Islet of Langerhans (tissue), 1 donor: ENCODE data around the gene TMEM203.

Experiments used
- FAIRE-seq: peaks from one replicate; lab custom pipeline; 2011; peaks lifted over from hg19 to GRCh38; lab: Jason Lieb, UNC

Gene TMEM203

DNA sequence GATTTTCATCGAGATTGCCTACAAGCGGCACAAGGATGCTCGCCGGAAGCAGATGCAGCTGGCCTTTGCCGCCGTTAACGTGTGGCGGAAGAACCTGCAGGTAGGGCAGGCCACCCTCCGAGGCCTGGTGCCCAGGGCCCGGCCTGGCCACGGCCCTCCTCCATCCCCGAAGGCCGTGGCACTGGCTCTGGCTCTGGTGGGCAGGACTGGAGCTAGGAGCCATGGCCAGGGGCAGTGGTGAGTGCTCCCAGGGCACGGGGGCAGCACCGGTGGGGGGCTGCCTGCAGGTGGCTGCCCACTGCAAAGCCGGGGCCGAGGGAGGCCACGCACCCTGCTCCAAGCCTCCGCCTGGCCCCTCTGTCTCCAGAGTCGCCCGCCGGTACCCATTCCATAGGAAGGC lies 41.6 kb downstream of the TMEM203 start:
- FAIRE-seq = no peak

DNA sequence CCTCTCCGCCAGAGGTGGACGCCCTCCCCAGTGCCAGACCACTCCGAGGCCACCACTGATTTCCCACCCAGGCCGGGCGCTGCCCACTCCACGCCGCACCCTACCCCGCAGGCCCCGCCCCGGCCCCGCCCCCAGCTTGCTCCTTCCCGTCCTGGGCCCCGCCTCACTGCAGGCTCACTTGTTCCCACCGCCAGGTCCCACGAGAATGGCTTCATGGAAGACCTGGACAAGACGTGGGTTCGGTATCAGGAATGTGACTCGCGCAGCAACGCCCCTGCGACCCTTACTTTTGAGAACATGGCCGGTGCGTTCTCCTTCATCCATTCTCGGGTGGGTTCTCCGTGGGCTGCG lies 42.1 kb downstream of the TMEM203 start:
- FAIRE-seq = no peak

DNA sequence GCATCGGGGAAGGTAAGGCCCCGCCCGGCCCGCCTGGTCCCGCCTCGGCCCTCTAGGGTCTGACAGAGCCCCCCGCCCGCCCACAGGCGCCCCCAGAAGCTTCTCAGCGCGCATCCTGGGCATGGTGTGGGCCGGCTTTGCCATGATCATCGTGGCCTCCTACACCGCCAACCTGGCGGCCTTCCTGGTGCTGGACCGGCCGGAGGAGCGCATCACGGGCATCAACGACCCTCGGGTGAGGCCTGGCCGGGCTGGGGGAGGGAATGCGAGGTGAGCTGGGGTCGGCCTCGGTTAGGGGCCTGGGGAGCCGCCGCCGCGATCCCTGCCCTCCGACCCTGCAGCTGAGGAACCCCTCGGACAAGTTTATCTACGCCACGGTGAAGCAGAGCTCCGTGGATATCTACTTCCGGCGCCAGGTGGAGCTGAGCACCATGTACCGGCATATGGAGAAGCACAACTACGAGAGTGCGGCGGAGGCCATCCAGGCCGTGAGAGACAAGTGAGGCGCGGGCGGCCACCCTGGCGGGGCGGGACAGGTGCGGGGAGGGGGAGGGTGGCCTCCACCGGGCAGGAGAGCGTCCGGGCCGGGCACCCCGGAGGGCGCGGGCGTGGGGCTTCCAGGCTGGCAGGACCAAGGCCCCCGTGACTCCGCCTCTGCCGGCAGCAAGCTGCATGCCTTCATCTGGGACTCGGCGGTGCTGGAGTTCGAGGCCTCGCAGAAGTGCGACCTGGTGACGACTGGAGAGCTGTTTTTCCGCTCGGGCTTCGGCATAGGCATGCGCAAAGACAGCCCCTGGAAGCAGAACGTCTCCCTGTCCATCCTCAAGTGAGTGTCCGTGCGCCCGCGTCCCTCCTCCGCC lies 42.7 kb downstream of the TMEM203 start:
- no peak for FAIRE-seq

- no peak for FAIRE-seq
Observed at GRCh38 chr9:137161558-137162486, 43.6 kb downstream of the TMEM203 start.

DNA sequence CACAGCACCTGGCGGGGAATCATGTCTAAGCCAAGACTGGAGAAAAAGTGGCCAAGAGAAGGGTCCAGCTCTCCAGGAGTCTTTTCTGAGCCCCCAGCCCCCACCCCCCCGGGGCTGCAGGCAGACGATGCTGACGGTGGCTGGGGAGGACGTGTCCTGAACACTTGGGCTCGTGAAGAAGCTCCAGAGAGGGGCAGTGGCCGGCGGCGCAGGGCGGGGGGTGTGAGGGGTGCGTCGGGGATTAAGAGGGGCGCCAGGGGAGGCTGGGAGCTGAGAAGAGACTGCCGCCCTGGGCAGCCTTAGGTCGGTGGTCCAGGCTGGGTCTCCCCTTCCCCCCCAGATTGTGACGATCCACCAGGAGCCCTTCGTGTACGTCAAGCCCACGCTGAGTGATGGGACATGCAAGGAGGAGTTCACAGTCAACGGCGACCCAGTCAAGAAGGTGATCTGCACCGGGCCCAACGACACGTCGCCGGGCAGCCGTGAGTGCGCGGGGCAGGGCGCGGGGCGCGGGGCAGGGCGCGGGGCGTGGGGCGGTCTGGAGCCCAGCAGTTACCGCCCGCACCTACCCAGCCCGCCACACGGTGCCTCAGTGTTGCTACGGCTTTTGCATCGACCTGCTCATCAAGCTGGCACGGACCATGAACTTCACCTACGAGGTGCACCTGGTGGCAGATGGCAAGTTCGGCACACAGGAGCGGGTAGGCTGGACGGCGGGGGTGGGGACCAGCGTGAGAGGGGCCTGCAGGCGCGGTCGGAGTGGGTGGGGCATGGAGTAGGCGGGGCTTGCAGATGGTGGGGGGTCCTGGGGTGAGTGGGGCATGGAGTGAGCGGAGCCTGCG lies 44.5 kb downstream of the TMEM203 start:
- FAIRE-seq = no peak

GRCh38 chr9:137160054-137160425 lies 45.4 kb downstream of the TMEM203 start:
- FAIRE-seq = no peak

- FAIRE-seq = no peak
Observed at GRCh38 chr9:137159105-137160053, 46.1 kb downstream of the TMEM203 start.

- no peak for FAIRE-seq
Observed at GRCh38 chr9:137158625-137159024, 46.8 kb downstream of the TMEM203 start.

DNA sequence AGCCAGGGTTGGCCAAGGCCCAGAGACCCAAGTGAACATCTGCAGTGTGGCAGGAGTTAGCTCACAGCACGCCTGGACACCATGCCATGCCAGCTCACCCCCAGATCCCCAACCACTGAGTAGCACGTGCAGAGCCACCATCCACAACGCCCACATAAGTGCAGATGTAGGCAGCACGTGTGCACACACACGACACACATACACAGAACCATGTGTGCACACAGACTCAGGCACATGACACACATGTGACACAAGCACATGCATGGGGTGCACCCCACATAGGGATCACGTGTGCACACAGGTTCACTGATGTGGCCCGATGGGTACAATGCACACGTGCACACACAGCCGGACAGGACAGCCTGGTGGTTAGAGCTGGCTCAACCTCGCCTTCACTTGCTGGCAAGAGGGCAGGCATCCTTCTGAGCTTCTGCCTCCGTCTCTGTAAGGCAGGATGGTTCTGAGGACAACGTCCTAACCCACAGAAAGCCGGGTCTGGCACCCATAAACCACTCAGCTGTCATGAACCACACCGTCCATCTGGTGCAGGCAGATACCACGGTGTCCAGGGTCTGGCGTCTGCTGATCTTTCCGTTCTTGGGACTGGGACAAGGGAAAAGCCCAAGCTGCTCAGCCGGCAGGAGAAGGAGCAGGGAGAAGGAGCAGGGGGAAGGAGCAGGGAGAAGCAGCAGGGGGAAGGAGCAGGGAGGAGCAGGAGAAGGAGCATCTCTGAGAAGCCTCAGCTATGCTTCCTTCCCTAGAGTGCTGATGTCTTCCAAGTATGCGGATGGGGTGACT lies 47.6 kb downstream of the TMEM203 start:
- no peak for FAIRE-seq

GRCh38 chr9:137156567-137157375 lies 48.7 kb downstream of the TMEM203 start:
- FAIRE-seq = no peak
